ENCODE measurements around the gene SNAI3.

GRCh38 chr16:88711750-88712340 is 25.5 kb upstream of the SNAI3 start:
- TF ChIP-seq POLR2A (IDR thresholded peaks at IDR 0.05): no peak
- TF ChIP-seq, protein P1, sequence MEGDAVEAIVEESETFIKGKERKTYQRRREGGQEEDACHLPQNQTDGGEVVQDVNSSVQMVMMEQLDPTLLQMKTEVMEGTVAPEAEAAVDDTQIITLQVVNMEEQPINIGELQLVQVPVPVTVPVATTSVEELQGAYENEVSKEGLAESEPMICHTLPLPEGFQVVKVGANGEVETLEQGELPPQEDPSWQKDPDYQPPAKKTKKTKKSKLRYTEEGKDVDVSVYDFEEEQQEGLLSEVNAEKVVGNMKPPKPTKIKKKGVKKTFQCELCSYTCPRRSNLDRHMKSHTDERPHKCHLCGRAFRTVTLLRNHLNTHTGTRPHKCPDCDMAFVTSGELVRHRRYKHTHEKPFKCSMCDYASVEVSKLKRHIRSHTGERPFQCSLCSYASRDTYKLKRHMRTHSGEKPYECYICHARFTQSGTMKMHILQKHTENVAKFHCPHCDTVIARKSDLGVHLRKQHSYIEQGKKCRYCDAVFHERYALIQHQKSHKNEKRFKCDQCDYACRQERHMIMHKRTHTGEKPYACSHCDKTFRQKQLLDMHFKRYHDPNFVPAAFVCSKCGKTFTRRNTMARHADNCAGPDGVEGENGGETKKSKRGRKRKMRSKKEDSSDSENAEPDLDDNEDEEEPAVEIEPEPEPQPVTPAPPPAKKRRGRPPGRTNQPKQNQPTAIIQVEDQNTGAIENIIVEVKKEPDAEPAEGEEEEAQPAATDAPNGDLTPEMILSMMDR (IDR thresholded peaks at IDR 0.05): no peak
- TF ChIP-seq POLR2AphosphoS5 (IDR thresholded peaks at IDR 0.05): no peak
